ENCODE measurements around the gene LRCH1.

LRCH1 gene

GRCh38 chr13:46663206-46664037 lies 110.5 kb downstream of the LRCH1 start:
- no peak for DNase-seq (ENCODE audit: low read depth in 3 of 3)

GRCh38 chr13:46664195-46664594 lies 111.2 kb downstream of the LRCH1 start:
- no peak for DNase-seq (ENCODE audit: low read depth in 3 of 3)

DNA sequence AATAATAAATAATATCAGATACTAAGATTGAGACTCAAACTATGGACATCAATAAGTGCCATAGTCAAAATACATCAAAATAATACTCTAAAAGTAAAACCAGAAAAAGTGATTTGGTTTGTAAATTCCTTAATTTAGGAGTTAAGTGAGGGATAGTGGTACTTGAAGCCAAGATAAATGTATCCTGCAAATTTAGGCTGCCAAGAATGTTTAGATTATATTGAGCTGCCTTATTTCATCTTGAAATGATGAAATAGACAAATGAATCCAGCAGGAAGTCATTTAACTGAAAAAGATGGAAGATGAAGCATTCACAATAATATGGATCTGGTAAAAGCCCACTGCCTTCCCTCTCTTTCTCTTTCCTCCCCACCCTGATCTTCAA lies 112.3 kb downstream of the LRCH1 start:
- DNase-seq (ENCODE audit: low read depth in 3 of 3): no peak

GRCh38 chr13:46665633-46666482 lies 112.9 kb downstream of the LRCH1 start:
- no peak for DNase-seq (ENCODE audit: low read depth in 3 of 3)

- no peak for DNase-seq (ENCODE audit: low read depth in 3 of 3)
These were observed 113.9 kb downstream of the LRCH1 start for GRCh38 chr13:46666727-46667456.

- no peak for DNase-seq (ENCODE audit: low read depth in 3 of 3)
These were observed 114.8 kb downstream of the LRCH1 start for GRCh38 chr13:46667687-46668281.

DNA sequence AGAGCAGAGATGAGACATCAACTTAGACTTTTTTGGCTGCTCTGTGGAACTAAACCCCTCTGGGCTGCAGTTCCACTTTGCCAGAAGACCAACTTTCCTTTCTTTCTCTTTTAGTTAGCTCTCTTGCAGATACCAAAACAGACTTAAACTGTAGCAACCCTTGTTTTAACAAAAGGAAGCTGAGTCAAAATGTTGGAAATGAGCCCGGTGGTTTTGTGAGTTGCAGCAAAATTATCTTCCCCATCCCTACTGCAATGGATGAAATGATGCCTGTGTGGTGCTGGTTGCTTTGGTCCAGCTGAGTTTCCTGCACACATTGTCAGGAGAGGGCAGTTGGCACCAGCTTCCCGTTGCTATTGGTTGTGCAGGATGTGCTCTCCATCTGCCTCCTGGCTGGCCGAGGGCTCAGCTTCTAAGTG lies 115.3 kb downstream of the LRCH1 start:
- DNase-seq (ENCODE audit: low read depth in 3 of 3): no peak

DNA sequence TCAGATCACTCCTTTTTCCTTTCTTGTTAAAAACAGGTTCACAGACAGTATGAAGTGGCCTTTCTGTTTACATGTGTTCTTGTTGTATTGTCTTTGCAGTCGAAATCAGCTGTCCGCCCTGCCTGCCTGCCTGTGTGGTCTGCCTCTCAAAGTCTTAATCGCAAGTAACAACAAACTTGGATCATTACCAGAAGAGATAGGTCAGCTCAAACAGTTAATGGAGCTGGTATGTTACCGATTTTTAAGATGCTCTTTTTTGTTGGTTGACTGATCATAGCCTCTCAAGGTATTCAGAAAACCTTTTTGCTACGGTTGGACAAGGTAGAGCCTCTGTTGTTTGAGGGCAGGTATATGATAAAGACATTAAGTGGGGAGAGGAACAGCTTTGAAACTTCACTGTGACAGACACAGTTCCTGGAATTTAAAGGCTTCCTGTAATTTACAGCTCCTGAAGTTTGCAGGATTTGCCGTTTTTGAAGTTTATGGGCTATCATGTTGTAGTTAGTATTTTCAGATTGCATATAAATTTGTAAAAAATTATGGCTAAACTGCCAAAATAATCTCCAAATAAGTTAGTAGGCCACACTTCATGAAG lies 116.1 kb downstream of the LRCH1 start:
- DNase-seq (ENCODE audit: low read depth in 3 of 3): no peak

GRCh38 chr13:46672338-46673090 lies 119.5 kb downstream of the LRCH1 start:
- DNase-seq (ENCODE audit: low read depth in 3 of 3): no peak

DNA sequence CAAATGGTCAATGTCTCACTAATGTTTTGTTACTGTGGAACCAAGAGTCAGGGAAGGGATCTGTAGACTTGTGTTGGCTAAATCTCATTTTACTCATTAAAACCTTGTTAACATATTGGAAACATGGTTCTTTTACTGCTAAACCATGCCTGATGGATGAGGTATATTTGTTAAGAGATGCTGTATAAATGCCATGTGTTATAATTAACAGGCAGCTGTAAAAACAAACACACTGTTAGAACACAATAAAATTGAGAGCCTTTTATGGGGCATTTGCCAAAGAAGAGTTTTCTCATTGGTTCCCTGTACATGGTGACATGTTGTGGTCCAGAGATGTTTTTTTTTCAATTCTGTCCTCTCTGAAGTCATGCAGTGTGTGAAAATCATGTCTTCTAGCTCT lies 122.0 kb downstream of the LRCH1 start:
- DNase-seq (ENCODE audit: low read depth in 3 of 3): no peak

DNA sequence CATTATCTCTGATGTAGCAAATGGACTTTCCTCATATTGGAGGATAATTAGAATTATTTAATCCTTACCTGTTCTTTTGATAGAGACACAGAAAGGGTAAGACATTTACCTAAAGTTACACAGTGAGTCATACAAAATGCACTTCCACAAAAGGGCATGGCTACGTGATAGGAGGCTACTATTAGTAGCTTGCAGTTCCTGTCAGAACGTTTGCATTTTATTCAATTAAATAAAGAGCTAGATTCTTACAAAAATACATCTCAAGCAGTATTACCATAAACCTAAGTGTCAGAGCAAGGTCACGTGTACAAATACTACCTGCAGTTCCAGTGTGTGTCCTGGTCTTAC lies 123.4 kb downstream of the LRCH1 start:
- DNase-seq (ENCODE audit: low read depth in 3 of 3): no peak

DNA sequence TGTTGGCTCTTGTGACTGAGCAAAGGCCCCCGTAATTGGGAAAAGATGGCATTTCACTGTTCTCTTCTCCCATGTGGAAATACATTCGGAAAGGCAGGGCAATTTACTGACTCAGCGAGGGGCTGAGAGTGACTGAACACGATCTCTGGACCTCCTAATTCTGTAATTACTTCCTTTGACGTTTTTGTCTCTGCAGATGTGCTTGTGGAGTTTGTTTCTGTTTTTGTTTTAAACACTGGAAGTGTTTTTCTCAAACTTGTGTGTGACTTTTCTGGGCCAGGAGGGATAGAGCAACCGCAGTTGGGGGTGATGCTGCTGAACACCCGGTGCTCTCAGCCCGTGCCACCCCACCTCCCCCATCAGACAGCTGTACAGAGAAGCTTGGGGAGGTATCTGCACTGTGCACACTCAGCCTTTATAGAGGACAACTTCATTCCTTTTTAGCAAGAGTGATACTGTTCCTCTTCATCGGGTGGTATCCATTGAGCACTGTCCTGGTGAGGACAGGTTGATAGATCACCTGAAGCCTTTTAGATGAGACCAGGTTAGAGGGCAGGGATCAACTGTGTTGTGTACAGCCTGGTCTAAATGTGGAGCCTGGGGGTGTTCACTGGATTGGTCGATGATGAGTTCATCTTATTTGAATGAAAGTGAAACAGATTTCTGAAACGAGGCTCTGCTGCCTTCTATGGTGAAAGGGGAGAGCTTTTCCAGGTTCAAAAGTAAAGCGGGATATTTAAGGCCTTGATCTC lies 126.6 kb downstream of the LRCH1 start:
- DNase-seq (ENCODE audit: low read depth in 3 of 3): no peak

DNA sequence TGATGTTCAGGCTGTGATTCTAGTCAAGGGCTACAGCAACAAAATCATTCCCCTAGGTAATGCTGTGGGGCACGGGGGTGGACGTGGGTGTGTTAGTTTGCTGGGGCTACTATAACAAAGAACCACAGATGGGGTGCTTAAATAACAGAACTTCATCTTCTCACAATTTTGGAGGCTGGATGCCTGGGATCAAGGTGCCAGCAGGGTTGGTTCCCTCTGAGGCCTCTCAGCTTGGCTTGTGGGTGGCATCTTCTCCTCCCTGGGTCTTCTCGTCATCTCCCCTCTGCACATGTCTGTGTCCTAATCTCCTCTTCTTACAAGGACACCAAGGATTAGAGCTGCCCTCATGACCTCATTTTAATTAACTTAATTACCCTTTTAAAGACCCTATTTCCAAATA lies 129.0 kb downstream of the LRCH1 start:
- no peak for DNase-seq (ENCODE audit: low read depth in 3 of 3)

DNA sequence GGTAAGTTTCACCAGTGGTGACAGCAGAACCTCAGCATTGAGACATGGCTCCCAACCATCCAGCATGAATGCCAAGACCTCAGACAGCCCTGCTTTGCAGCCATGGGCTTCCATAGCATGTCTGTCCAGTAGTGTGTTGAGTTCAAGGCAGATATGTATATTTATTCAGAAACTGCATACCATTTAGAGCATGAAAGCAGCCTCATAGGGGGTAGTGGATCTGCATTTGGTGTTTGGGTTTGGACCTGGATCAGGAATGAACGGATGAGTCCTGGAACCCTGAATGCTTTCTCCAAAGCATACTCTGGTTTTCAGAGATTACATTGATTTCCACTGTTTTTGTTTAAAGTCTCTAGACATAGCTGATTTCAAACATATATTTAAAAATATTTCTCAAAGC lies 129.7 kb downstream of the LRCH1 start:
- no peak for DNase-seq (ENCODE audit: low read depth in 3 of 3)

DNA sequence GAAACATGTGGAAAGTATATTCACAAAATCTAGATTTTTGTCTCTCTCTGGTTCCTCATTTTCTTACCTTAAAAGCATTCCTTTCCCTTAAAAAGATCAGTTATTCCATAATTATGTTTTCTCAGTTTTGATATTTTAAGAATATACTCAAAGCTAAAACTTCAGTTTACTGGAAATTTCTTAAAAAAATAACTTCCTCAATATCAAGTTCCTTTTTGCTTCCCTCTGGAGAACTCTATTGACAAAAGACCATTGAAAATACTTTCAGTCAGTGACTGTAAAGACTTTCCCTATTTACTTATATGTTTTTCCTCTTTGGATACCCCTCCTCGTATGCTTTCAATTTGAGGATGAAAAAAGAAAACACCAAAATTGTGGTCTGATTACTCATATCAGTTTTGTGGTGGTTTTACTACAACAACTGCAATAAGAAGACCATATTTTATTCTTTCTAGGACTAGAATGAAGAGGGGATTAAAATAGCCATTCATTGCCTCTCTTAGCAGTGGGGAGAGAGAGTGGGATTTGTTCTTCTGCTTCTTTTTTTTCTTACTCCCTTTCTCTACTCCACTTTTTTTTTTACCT lies 130.8 kb downstream of the LRCH1 start:
- DNase-seq (ENCODE audit: low read depth in 3 of 3): no peak

- DNase-seq (ENCODE audit: low read depth in 3 of 3): no peak
These were observed 131.5 kb downstream of the LRCH1 start for GRCh38 chr13:46684287-46685001.

DNA sequence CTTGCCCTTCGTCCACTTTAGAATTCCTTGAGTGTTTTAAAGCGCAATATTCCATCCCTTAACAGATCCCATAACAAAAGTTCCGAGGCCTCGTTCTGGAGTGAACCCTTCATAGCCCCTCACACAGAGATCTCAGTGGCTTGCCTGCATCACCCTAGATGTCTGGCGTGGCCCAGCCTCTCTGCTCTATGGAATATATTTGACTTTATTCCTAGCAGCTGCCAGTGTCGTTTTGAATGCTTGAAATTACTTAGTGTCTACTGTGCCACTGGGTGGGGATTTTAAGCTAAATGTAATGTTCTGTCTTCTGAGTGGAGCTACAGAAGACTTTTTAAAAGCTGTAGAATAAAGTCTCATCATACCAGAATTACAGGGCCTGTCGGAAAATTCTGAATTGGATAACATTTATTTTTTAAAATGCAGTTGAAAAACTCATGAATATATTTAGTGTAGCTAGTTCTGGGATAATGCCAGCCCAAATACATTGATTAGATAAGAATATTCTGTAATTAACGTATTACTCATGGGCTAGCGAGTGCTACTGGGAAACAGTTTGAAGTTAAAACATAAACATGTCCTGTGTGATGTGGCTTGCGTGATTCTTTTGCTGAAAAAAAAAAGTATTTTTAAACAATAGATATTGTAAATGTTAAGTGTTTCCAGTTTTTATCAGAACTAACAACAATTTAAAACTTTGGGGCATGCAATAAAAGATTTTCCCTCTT lies 132.2 kb downstream of the LRCH1 start:
- no peak for DNase-seq (ENCODE audit: low read depth in 3 of 3)

DNA sequence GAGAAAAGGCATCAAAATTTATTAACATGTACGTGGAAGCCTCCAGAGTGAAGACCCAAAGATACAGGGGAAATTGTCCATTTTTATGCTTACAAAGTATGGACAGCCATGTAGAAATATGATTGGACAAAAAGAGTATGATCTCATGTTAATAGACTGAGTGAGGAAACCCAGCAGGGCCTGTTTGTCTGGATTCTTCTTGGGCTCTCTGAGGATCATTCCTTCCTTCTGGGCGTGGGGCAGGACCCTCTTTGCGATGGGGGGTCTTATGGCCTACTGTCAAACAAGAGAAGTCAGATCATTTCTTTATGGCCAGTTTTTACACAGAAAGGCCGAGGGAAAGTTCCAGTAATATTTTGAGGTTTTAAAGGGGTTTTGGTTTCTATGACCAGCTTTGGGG lies 133.2 kb downstream of the LRCH1 start:
- no peak for DNase-seq (ENCODE audit: low read depth in 3 of 3)

All from stimulated activated CD4-positive, alpha-beta T cell treated with anti-CD3 and anti-CD28 coated beads, TNF-alpha, amount 100 ng/mL, for 4 hours (primary cell).